Peyer's patch (tissue), 4 donors: ENCODE measurements around the gene COQ10A.

Experiments used
- POLR2A ChIP-seq, 2 donors: fragments of 450-650 bp; IDR thresholded peaks; one replicate each; pipeline ENCODE4 v1.5.1; 2017; ENCODE audit warnings: antibody characterized with exemption in 2 of 2, mild to moderate bottlenecking in 2 of 2, moderate library complexity in 2 of 2
- TF ChIP-seq, protein P1 (sequence below), 6 experiments: fragments of 450-650 bp in 4 of 6; fragments of 200-600 bp in 2 of 6; sonication (generic) in 1 of 6; IDR thresholded peaks; one replicate each; pipeline ENCODE4 v1.5.1; 2017 to 2019; ENCODE audit warnings: antibody characterized with exemption in 6 of 6, mild to moderate bottlenecking in 3 of 6, moderate library complexity in 1 of 6

DNA sequence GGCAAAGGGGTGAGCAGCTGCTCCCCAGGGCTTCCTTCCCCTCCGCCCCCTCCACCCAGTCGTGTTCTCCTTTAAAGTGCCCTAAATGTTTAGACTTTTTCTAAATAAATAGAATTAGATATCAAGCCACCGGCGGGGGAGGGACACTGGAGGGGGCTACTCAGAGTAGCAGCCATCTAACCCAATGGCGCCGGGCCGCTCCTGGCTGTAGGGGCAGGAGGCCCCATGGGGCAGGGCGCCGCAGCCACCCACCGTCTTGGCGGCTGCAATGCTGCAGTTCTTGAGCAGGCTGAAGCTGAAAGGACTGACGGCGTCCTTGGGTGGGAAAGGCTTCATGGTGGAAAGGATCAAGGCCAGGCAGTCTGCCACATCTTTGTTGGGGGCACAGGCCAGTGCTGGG lies 23.8 kb upstream of the COQ10A start:
- TF ChIP-seq POLR2A (IDR thresholded peaks at IDR 0.05): no peak
- TF ChIP-seq, protein P1, sequence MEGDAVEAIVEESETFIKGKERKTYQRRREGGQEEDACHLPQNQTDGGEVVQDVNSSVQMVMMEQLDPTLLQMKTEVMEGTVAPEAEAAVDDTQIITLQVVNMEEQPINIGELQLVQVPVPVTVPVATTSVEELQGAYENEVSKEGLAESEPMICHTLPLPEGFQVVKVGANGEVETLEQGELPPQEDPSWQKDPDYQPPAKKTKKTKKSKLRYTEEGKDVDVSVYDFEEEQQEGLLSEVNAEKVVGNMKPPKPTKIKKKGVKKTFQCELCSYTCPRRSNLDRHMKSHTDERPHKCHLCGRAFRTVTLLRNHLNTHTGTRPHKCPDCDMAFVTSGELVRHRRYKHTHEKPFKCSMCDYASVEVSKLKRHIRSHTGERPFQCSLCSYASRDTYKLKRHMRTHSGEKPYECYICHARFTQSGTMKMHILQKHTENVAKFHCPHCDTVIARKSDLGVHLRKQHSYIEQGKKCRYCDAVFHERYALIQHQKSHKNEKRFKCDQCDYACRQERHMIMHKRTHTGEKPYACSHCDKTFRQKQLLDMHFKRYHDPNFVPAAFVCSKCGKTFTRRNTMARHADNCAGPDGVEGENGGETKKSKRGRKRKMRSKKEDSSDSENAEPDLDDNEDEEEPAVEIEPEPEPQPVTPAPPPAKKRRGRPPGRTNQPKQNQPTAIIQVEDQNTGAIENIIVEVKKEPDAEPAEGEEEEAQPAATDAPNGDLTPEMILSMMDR (IDR thresholded peaks at IDR 0.05): no peak
